ENCODE results near the gene LRRC70. TPM values are rescaled to one million over a fixed set of nuclear protein-coding genes. Genes with fewer than 3 reads are reported as not detected.
"Not testable (repeated sequence)": the region's sequence is repeated elsewhere in the genome, so short reads cannot be mapped to it uniquely, and the experiment has no call there.

Gene LRRC70
- total RNA-seq, 1 experiment from 2014 or later = 6.5 TPM

DNA sequence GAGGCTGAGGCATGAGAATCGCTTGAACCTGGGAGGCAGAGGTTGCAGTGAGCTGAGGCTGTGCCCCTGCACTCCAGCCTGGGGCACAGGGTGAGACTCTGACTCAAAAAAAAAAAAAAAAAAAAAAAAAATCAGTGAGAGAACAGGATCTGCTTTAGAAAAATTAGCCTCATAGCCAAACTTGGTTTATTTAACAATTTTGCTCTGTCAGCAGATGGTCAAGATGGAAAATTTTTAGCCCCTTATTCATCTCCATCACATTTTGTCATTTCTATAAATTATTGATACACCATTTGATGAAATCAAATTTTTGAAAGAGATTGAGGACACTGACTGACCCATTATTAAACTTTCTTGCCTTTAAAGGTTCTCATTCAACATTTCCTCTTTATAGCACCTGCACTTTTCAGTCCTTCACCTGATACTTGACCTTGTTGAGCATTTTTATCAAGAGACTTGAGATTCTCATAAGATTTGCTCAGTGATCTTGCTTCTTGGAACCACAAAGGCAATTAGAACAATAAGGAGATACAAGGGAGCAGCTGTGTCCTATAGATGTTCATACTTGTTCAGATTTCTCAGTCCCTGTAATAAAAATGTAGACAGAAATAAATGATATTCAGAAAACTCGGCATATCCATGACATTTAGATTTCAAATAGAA lies 38.1 kb downstream of the LRRC70 start:
- no peak overlapping the region for H3K4me2 ChIP-seq (ENCODE audit: low read depth, low read length, poor library complexity, severe bottlenecking)
- H3K79me2 ChIP-seq (ENCODE audit: low read length) = 0 out of 2 replicates have a peak, but pooled peaks cover 8% of the 10 kb centered on the region
- H3K9ac ChIP-seq (ENCODE audit: low read length) = no peak overlapping the region
- H3K27me3 ChIP-seq (ENCODE audit: low read length) = no peaks in the 10 kb centered on the region
- H3K9me3 ChIP-seq (ENCODE audit: low read length) = no peaks in the 10 kb centered on the region
- no peak overlapping the region for H2AFZ ChIP-seq (ENCODE audit: low read length)
- H3K9me2 ChIP-seq (replicated peaks; ENCODE audit: insufficient read depth, low read length) = no peaks in the 10 kb centered on the region
- no peak overlapping the region for H3K4me3 ChIP-seq (ENCODE audit: low read length)
- DNase-seq = no peak
- no peaks in the 10 kb centered on the region for H4K20me1 ChIP-seq (ENCODE audit: insufficient read depth, low read depth, low read length)
- no peaks in the 10 kb centered on the region for H3K4me1 ChIP-seq (ENCODE audit: low read length)
- H3K27ac ChIP-seq (ENCODE audit: low read length) = no peak overlapping the region
- H3K36me3 ChIP-seq (ENCODE audit: insufficient read depth, low read length) = no peaks in the 10 kb centered on the region

DNA sequence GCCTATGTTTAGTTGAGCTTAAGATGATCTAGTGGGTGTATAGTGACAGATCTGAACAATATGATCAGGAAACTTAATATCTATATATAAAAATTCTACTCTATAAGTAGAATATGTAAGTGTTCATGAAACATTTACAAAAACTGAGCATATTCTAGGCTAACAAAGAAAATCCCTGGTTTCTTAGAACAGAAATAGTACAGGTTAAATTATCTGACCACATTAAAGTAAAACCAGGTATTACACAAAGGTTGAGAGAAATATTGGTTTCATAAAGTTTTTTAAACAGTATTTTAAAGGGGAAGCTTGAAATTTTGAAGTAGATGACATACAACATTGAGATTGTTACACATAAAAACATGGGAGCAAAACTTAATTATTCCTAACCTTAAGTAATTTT lies 39.3 kb downstream of the LRRC70 start:
- Histone ChIP-seq H3K27ac (ENCODE audit: low read length) (no peak overlapping the region), H2AFZ (ENCODE audit: low read length) (no peak overlapping the region), H3K4me1 (ENCODE audit: low read length) (no peaks in the 10 kb centered on the region), H3K9me3 (ENCODE audit: low read length) (no peaks in the 10 kb centered on the region), H3K4me2 (ENCODE audit: low read depth, low read length, poor library complexity, severe bottlenecking) (no peak overlapping the region), H3K9me2 (replicated peaks; ENCODE audit: insufficient read depth, low read length) (no peaks in the 10 kb centered on the region), H4K20me1 (ENCODE audit: insufficient read depth, low read depth, low read length) (no peaks in the 10 kb centered on the region), H3K4me3 (ENCODE audit: low read length) (no peak overlapping the region), H3K79me2 (ENCODE audit: low read length) (peaks cover 8% of the 10 kb centered on the region; the same call in 1 of the 2 replicates), H3K9ac (ENCODE audit: low read length) (no peak overlapping the region), H3K27me3 (ENCODE audit: low read length) (no peaks in the 10 kb centered on the region), H3K36me3 (ENCODE audit: insufficient read depth, low read length) (no peaks in the 10 kb centered on the region)
- no peak for DNase-seq

DNA sequence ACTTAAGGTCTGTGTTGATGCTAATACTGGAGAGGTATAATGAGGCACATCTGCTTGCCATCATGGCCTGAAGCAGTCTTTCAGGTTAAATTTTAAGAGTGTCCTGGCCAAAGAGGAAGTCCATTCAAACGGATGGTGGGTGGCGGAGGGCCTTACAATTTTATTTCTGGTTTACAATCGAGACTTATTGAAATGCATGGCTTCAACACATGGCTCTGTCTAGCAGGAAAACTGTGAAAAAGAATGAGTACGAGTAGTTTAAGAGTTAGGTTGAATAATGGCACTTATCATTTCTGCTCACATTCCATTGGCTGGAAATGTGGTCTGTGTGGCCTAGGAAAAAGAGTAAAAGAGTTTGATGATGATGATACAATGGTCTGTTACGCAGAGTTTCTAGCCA lies 42.1 kb downstream of the LRRC70 start:
- Histone ChIP-seq H3K4me1 (ENCODE audit: low read length) (no peaks in the 10 kb centered on the region), H3K9ac (ENCODE audit: low read length) (no peak overlapping the region), H3K36me3 (ENCODE audit: insufficient read depth, low read length) (no peaks in the 10 kb centered on the region), H3K9me3 (ENCODE audit: low read length) (no peaks in the 10 kb centered on the region), H2AFZ (ENCODE audit: low read length) (no peak overlapping the region), H3K4me2 (ENCODE audit: low read depth, low read length, poor library complexity, severe bottlenecking) (no peak overlapping the region), H4K20me1 (ENCODE audit: insufficient read depth, low read depth, low read length) (no peaks in the 10 kb centered on the region), H3K4me3 (ENCODE audit: low read length) (no peak overlapping the region), H3K27me3 (ENCODE audit: low read length) (no peaks in the 10 kb centered on the region), H3K9me2 (replicated peaks; ENCODE audit: insufficient read depth, low read length) (no peaks in the 10 kb centered on the region), H3K27ac (ENCODE audit: low read length) (no peak overlapping the region), H3K79me2 (ENCODE audit: low read length) (peaks cover 2% of the 10 kb centered on the region; the same call in 1 of the 2 replicates)
- no peak for DNase-seq

GRCh38 chr5:62621280-62621679 lies 42.7 kb downstream of the LRRC70 start:
- no peaks in the 10 kb centered on the region for H3K9me3 ChIP-seq (ENCODE audit: low read length)
- H3K4me3 ChIP-seq (ENCODE audit: low read length) = no peak overlapping the region
- no peak overlapping the region for H3K9ac ChIP-seq (ENCODE audit: low read length)
- DNase-seq = no peak
- H3K79me2 ChIP-seq (ENCODE audit: low read length) = peaks cover 2% of the 10 kb centered on the region; the same call in 1 of the 2 replicates
- no peak overlapping the region for H3K27ac ChIP-seq (ENCODE audit: low read length)
- H3K4me2 ChIP-seq (ENCODE audit: low read depth, low read length, poor library complexity, severe bottlenecking) = no peak overlapping the region
- no peaks in the 10 kb centered on the region for H4K20me1 ChIP-seq (ENCODE audit: insufficient read depth, low read depth, low read length)
- no peak overlapping the region for H2AFZ ChIP-seq (ENCODE audit: low read length)
- H3K9me2 ChIP-seq (replicated peaks; ENCODE audit: insufficient read depth, low read length) = no peaks in the 10 kb centered on the region
- H3K4me1 ChIP-seq (ENCODE audit: low read length) = no peaks in the 10 kb centered on the region
- H3K27me3 ChIP-seq (ENCODE audit: low read length) = no peaks in the 10 kb centered on the region
- 0 out of 2 replicates have a peak, but pooled peaks cover under 1% of the 10 kb centered on the region for H3K36me3 ChIP-seq (ENCODE audit: insufficient read depth, low read length)

GRCh38 chr5:62623271-62623670 lies 44.7 kb downstream of the LRRC70 start:
- Histone ChIP-seq H2AFZ (ENCODE audit: low read length) (no peak overlapping the region), H3K36me3 (ENCODE audit: insufficient read depth, low read length) (peaks cover 7% of the 10 kb centered on the region; the same call in 1 of the 2 replicates), H4K20me1 (ENCODE audit: insufficient read depth, low read depth, low read length) (no peaks in the 10 kb centered on the region), H3K4me1 (ENCODE audit: low read length) (no peaks in the 10 kb centered on the region), H3K27ac (ENCODE audit: low read length) (no peak overlapping the region), H3K9me3 (ENCODE audit: low read length) (no peaks in the 10 kb centered on the region), H3K4me2 (ENCODE audit: low read depth, low read length, poor library complexity, severe bottlenecking) (no peak overlapping the region), H3K27me3 (ENCODE audit: low read length) (no peaks in the 10 kb centered on the region), H3K4me3 (ENCODE audit: low read length) (no peak overlapping the region), H3K9ac (ENCODE audit: low read length) (no peak overlapping the region), H3K9me2 (replicated peaks; ENCODE audit: insufficient read depth, low read length) (no peaks in the 10 kb centered on the region), H3K79me2 (ENCODE audit: low read length) (peaks cover 2% of the 10 kb centered on the region; the same call in 1 of the 2 replicates)
- DNase-seq = no peak

DNA sequence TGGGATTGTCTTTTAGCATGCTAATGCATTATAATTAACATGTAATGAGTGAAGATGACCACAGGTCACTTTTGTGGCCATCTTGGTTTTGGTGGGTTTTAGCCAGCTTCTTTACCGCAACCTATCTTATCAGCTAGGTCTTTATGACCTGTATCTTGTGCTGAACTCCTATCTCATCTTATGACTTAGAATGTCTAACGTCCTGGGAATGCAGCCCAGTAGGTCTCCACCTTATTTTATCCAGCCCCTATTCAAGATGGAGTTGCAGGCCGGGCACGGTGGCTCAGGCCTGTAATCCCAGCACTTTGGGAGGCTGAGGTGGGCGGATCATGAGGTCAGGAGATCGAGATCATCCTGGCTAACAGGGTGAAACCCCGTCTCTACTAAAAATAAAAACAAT lies 45.8 kb downstream of the LRRC70 start:
- H3K27me3 ChIP-seq (ENCODE audit: low read length); H2AFZ ChIP-seq (ENCODE audit: low read length); DNase-seq; H3K79me2 ChIP-seq (ENCODE audit: low read length); H3K9me2 ChIP-seq (replicated peaks; ENCODE audit: insufficient read depth, low read length); H3K27ac ChIP-seq (ENCODE audit: low read length); H3K4me1 ChIP-seq (ENCODE audit: low read length); H3K9me3 ChIP-seq (ENCODE audit: low read length); H4K20me1 ChIP-seq (ENCODE audit: insufficient read depth, low read depth, low read length); H3K9ac ChIP-seq (ENCODE audit: low read length); H3K4me2 ChIP-seq (ENCODE audit: low read depth, low read length, poor library complexity, severe bottlenecking); H3K4me3 ChIP-seq (ENCODE audit: low read length): not testable (repeated sequence)
- peaks cover 12% of the 10 kb centered on the region; the same call in 1 of the 2 replicates for H3K36me3 ChIP-seq (ENCODE audit: insufficient read depth, low read length)

GRCh38 chr5:62626534-62626933 lies 47.9 kb downstream of the LRRC70 start:
- H3K27me3 ChIP-seq (ENCODE audit: low read length) = no peaks in the 10 kb centered on the region
- H3K4me3 ChIP-seq (ENCODE audit: low read length) = no peak overlapping the region
- H3K79me2 ChIP-seq (ENCODE audit: low read length) = no peaks in the 10 kb centered on the region; the same call in 1 of the 2 replicates
- H3K9me2 ChIP-seq (replicated peaks; ENCODE audit: insufficient read depth, low read length) = no peaks in the 10 kb centered on the region
- H3K4me1 ChIP-seq (ENCODE audit: low read length) = no peaks in the 10 kb centered on the region
- H2AFZ ChIP-seq (ENCODE audit: low read length) = no peak overlapping the region
- DNase-seq = no peak
- no peak overlapping the region for H3K4me2 ChIP-seq (ENCODE audit: low read depth, low read length, poor library complexity, severe bottlenecking)
- H4K20me1 ChIP-seq (ENCODE audit: insufficient read depth, low read depth, low read length) = no peaks in the 10 kb centered on the region
- no peak overlapping the region for H3K27ac ChIP-seq (ENCODE audit: low read length)
- no peak overlapping the region for H3K9ac ChIP-seq (ENCODE audit: low read length)
- H3K36me3 ChIP-seq (ENCODE audit: insufficient read depth, low read length) = peaks cover 12% of the 10 kb centered on the region; the same call in 1 of the 2 replicates
- H3K9me3 ChIP-seq (ENCODE audit: low read length) = no peaks in the 10 kb centered on the region

DNA sequence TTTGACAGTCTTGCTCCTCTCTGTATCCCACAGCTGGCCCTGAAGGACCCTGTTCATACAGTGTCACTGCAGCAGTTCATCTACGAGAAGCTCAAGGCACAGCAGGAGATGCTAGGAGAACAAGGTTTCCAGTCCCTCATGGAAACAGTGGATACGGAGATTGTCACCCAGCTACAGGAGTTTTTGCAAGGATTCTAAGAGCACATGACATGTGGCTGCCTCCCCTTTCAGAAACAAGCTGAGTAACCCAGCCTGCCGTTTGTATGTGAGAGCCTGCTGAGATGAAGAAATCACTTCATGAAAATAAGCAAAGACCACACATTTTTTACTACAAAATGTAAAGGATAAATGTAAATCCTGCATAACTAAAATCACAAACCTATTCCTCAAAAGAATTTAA lies 48.5 kb downstream of the LRRC70 start:
- DNase-seq = no peak
- H3K4me2 ChIP-seq (ENCODE audit: low read depth, low read length, poor library complexity, severe bottlenecking) = no peak overlapping the region

More for the DNA sequence above, 48.5 kb downstream of the LRRC70 start:
- Histone ChIP-seq H4K20me1 (ENCODE audit: insufficient read depth, low read depth, low read length) (no peaks in the 10 kb centered on the region), H3K27me3 (ENCODE audit: low read length) (no peaks in the 10 kb centered on the region), H3K79me2 (ENCODE audit: low read length) (no peaks in the 10 kb centered on the region; the same call in 1 of the 2 replicates), H3K9ac (ENCODE audit: low read length) (no peak overlapping the region), H3K4me3 (ENCODE audit: low read length) (no peak overlapping the region), H3K36me3 (ENCODE audit: insufficient read depth, low read length) (peaks cover 12% of the 10 kb centered on the region; the same call in 1 of the 2 replicates), H3K4me1 (ENCODE audit: low read length) (no peaks in the 10 kb centered on the region), H3K27ac (ENCODE audit: low read length) (no peak overlapping the region), H3K9me2 (replicated peaks; ENCODE audit: insufficient read depth, low read length) (no peaks in the 10 kb centered on the region), H2AFZ (ENCODE audit: low read length) (no peak overlapping the region), H3K9me3 (ENCODE audit: low read length) (no peaks in the 10 kb centered on the region)
